Kidney glomerular epithelial cell (primary cell): ENCODE data around the gene DDX39A.

Source experiments
- DNase-seq: peaks from one replicate; lab custom pipeline; 2025; lab: John Stamatoyannopoulos, UW

DDX39A gene

GRCh38 chr19:14434543-14435319 is 15.6 kb upstream of the DDX39A start:
- DNase-seq: peak; percentile 80

GRCh38 chr19:14433554-14434501 is 14.7 kb upstream of the DDX39A start:
- DNase-seq: peak; percentile 18

GRCh38 chr19:14432791-14433553 is 13.8 kb upstream of the DDX39A start, which contains the start of gene PKN1:
Gene PKN1 (plus strand): TSS chr19:14433306. CDS start chr19:14433522, 216 bp downstream.
- DNase-seq: no peak

DNA sequence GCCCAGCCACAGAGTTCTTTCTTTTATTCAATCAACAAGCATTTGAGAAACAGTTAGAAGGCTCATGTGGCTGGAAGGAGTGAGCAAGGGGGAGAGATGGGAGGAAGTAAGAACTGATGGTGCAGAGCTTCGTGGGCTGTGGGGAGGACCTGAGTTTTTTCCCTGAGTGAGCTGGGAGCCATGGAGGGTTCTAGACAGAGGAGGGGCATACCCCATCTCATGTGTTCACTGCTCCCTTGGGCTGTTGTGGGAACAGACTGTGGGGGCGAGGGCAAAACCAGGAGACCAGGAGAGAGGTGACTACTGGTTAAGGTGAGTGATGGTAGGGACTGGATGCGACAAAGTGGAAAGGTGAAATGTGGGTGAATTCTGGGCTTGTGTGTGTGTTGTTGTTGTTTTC is 11.6 kb upstream of the DDX39A start:
- no peak for DNase-seq

DNA sequence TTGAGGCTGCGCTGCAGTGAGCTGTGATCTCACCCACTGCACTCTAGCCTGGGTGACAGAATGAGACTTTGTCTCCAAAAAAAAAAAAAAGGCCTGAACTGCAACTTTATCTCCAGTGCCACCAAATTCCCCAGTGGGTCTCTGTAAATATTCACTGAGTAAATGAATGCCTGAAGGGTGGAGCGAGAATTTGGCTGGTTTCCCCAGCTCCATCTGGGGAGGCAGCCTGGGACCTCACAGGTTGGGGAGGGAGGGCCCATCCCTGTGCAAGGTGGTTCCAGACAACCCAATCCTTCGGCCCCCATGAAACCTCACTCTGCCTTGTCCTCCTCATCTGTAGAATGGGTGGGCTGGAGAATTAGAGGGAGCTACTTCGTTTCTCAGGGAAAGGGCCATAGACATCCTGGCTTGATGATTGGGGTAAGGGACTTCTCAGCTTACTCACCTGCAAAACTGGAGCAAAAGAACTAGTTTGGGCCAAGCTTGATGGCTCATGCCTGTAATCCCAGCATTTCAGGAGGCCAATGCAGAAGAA is 9.8 kb upstream of the DDX39A start:
- no peak for DNase-seq

DNA sequence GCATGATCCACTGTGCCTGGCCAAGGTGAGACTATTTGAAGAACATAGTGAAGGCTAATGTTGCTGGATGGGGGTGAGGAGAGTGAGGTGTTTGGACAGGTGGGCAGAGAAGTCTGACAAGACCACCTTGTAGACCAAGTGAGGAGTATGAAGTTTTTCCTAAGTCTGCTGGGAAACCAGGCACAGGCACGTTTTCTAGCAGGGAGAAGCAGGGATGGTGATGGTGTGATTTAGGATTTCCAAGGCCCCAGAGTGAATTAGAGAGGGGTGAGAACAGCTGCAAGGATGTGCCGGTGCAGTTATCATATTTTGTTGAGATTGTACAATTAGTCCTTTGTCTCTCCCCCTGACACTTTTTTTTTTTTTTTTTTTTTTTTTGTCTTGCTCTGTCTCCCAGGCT is 8.3 kb upstream of the DDX39A start:
- DNase-seq: no peak

GRCh38 chr19:14425696-14426138 is 6.6 kb upstream of the DDX39A start:
- peak; percentile 51 for DNase-seq

GRCh38 chr19:14418856-14419105 is 360 bp downstream of the DDX39A start:
- DNase-seq: no peak

DNA sequence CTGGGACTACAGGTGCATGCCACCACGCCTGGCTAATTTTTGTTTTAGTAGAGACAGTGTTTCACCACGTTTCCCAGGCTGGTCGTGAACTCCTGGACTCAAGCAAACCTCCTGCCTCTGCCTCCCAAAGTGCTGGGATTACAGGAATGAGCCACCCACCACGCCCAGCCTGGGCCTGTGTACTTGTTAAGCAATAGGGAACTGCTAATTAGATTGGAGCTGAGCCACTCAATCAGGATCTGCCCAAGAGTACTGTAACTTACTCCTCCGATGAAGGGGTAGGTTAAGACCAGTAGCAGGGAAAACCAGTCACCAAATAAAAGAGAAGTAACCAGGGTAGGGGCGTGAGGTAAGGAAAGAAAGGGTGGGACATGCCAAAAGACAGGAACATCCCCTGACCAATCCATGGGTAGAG is 2.3 kb downstream of the DDX39A start:
- no peak for DNase-seq

DNA sequence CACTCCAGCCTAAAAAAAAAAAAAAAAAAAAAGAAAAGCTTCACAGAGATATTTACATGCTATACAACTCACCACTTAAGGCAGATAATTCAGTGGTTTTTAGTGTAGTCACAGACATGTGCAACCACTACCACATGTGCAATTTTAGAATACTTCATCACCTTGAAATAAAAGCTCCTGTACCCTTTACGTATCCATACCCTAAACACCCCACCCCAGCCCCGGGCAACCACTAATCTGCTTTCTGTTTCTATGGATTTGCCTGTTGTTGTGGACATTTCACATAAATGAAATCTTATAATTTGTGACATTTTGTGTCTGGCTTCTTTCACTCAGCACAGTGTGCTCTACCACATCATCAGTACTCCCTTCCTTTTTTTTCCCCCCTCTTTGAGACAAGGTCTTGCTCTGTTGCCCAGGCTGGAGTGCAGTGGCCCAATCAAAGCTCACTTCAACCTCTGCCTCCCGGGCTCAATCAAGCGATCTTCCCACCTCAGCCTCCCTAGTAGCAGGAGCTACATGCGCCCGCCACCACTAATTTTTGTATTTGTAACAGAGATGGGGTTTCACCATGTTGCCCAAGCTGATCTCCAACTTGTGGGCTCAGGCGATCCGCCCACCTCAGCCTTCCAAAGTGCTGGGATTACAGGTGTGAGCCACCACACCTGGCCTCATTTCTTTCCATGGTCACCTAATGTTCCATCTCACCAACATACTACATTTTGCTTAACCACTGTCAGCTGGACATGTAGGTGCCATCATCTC is 4.0 kb downstream of the DDX39A start:
- DNase-seq: no peak

DNA sequence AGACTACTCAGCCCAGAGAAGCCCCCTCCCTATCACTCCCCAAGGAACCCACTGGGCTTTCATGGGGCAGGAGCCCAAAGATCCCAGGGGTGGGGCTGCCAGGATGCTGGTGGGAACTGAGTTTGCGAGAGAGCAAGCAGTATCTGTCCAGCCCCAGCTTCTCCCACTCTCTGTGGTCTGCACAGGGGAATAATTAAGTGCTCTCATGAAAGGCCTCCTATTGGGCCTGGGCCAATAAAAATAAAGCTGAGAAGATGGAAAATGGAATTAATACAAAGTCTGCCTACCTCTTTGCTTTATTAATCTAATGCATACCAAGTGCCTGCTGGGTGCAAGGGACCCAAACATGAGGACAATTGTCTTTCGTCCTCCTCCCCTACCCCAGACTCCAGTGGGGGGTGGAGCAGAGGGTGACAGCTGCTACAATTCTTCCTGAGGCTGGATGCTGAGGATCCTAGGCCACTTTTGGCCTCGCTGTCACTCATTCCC is 5.4 kb downstream of the DDX39A start:
- DNase-seq: peak; percentile 79

DNA sequence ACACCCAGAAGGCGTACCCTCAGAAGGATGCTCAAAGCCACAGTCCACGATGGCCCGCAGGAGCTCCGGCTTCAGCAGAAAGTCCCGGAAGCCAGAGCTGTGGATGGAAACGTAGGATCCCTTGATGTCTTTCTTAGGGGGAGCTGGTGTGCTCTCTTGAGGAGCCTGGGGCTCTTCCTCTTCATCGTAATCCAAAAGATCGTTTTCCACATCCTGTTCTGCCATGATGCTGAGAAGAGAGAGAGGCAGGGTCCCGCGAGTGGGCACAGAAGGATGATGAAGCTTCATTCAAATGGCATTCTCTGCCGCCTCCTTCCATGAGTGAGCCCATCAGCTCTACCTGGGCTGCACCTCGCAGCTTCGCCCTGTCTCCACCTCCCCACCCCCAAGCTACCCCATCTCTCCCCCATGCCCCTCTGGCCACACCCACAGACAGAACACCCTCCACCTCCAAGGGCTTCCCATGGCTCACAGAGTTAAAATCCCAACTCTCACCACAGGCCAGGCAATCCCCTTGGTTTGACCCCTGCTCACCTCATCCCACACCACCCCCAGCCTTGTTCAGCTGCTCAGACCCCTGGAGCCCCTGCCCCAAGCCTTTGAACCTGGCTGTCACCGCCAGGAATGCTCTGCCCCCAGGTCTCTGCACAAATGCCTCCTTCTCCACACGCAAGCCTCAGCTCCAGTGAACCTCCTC is 6.0 kb downstream of the DDX39A start:
- no peak for DNase-seq

- DNase-seq: no peak
These were observed 6.7 kb downstream of the DDX39A start for GRCh38 chr19:14412324-14412995.

- DNase-seq: no peak
These were observed 7.2 kb downstream of the DDX39A start for GRCh38 chr19:14411938-14412245.

GRCh38 chr19:14411161-14411937 is 7.8 kb downstream of the DDX39A start:
- no peak for DNase-seq

- no peak for DNase-seq
These were observed 8.8 kb downstream of the DDX39A start for GRCh38 chr19:14410091-14411051.

DNA sequence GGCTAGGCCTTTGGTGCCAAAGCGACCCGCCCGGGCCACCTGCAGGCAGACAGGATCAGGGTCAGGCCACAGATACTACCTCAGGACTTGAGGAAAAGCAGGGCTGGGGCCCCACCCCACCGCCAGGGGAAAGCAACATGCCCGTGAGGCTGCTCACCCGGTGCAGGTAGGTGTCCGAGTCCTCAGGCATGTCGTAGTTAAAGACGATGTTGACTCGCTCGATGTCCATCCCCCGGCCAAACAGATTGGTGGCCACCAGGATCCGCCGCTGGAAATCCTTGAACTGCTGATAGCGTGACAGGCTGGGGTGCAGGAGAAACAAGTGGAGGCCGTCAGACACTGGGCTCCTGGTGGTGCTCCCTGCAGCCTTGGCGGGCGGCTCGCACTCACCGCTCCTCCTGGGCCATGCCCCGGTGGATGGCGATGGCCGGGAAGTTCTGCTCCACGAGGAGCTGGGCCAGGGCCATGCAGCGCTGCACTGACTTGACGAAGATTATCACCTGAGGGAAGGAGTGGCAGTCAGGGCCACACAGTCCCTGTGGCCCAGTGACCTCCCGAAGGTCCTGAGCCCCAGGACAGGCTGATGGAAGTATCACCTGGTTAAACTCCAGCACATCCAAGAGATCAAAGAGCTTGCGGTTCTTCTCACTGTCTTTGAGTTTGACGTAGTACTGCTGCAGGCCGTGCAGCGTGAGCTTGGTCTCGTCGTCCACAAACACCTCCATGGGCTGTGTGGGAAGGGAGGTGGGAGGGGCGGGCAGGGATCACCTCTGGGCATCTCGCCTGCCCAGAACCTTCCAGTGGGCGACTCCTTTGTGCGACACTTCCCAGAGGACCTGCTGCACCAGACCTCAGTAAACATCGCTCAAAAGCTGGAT is 9.8 kb downstream of the DDX39A start:
- DNase-seq: no peak
